Esophagus muscularis mucosa (tissue), 4 donors: ENCODE results near the gene PLCH1. TPM values are rescaled to one million over a fixed set of nuclear protein-coding genes. Genes with fewer than 3 reads are reported as not detected.

Experiments used
- DNase-seq: peaks from one replicate; pipeline ENCODE4 v3.0.0-alpha.2; 2017; ENCODE audit errors: extremely low spot score
- H3K27ac ChIP-seq, 4 donors: fragments of 200-600 bp; sonication (generic); replicated peaks in 1 of 4; 1 replicate in 3 of 4; 2 replicates in 1 of 4; pipeline ENCODE4 v1.5.1; 2016 to 2019; ENCODE audit warnings: mild to moderate bottlenecking in 1 of 4
- H3K27me3 ChIP-seq, 4 donors: fragments of 200-600 bp; sonication (generic); one replicate each; pipeline versions ENCODE4 v1.5.1 to v1.6.0; 2016 to 2019
- H3K36me3 ChIP-seq, 4 donors: fragments of 200-600 bp; sonication (generic); one replicate each; pipeline ENCODE4 v1.5.1; 2016 to 2019
- H3K4me1 ChIP-seq, 4 donors: fragments of 200-600 bp; sonication (generic); one replicate each; pipeline ENCODE4 v1.5.1; 2016 to 2019
- H3K4me3 ChIP-seq, 4 donors: fragments of 200-600 bp; sonication (generic); 1 replicate in 2 of 4; 2 replicates in 2 of 4; pipeline ENCODE4 v1.5.1; 2016 to 2019; ENCODE audit warnings: mild to moderate bottlenecking in 4 of 4, moderate library complexity in 1 of 4
- H3K9me3 ChIP-seq, 4 donors: fragments of 200-600 bp; sonication (generic); 1 replicate in 3 of 4; 2 replicates in 1 of 4; pipeline ENCODE4 v1.5.1; 2016 to 2019
- CTCF ChIP-seq, 3 experiments: fragments of 200-600 bp in 2 of 3; fragments of 450-650 bp in 1 of 3; sonication (generic) in 2 of 3; IDR thresholded peaks; one replicate each; pipeline ENCODE4 v1.5.1; 2017 to 2019; ENCODE audit warnings: antibody characterized with exemption in 3 of 3, mild to moderate bottlenecking in 2 of 3, moderate library complexity in 1 of 3
- EP300 ChIP-seq: sonication (generic); formaldehyde crosslinking; IDR thresholded peaks from one replicate; pipeline ENCODE4 v1.6.1; 2017; ENCODE audit warnings: antibody characterized with exemption
- POLR2A ChIP-seq: fragments of 450-650 bp; IDR thresholded peaks from one replicate; pipeline ENCODE4 v1.6.1; 2017; ENCODE audit warnings: antibody characterized with exemption, moderate library complexity, mild to moderate bottlenecking, low read depth
- POLR2AphosphoS5 ChIP-seq, 2 donors: sonication (generic); formaldehyde crosslinking; IDR thresholded peaks; one replicate each; pipeline ENCODE4 v1.6.1; 2017; ENCODE audit warnings: antibody characterized with exemption in 2 of 2
- WGBS: methylation state at CpG from one replicate; pipeline ENCODE4 v1.1.5; 2018; 5-methylcytosine and 5-hydroxymethylcytosine counted together
- intact Hi-C: fragments of 100-400 bp; cut with DNase I; formaldehyde crosslinking; loops from one replicate; pipeline ENCODE4 v1.15.1; 2023
- total RNA-seq, 4 donors: library from RNA; depleted of rRNA; stranded (reverse); fragments of >200 nt; gene quantifications; one replicate each; pipeline versions ENCODE4 v1.1.0 to v1.2.1, GENCODE V29; 2016

PLCH1 gene
- total RNA-seq, 4 donors from 2014 or later, result under 0.01 to 0.52 (median 0.36) TPM

GRCh38 chr3:155670335-155670734 is 74.5 kb downstream of the PLCH1 start:
- Histone ChIP-seq H3K9me3 (no peaks in the 10 kb centered on the region), H3K27me3 (no peaks in the 10 kb centered on the region), H3K4me3 (no peak overlapping the region), H3K4me1 (peaks cover 0 to 2% (median 2%) of the 10 kb centered on the region in 4 donors), H3K27ac (no peak overlapping the region), H3K36me3 (no peaks in the 10 kb centered on the region)
- intact Hi-C loops, result no loop called here
- 67% methylated on average over 2 of the region's 2 CpGs for WGBS
- DNase-seq, result no peak
- TF ChIP-seq POLR2A (no peak), POLR2AphosphoS5 (IDR thresholded peaks at IDR 0.05) (no peak), EP300 (no peak), CTCF (IDR thresholded peaks at IDR 0.05) (no peak)

GRCh38 chr3:155667988-155668387 is 76.9 kb downstream of the PLCH1 start:
- intact Hi-C loops, result no loop called here
- 56% methylated on average over 2 of the region's 2 CpGs for WGBS

GRCh38 chr3:155664925-155665695 is 79.8 kb downstream of the PLCH1 start:
- WGBS, result 50% methylated on average over 4 of the region's 4 CpGs

More at GRCh38 chr3:155667988-155668387, 76.9 kb downstream of the PLCH1 start:
- no peak overlapping the region for H3K27ac ChIP-seq
- H3K36me3 ChIP-seq, result no peaks in the 10 kb centered on the region
- H3K4me1 ChIP-seq, result peaks cover 0 to 18% (median 13%) of the 10 kb centered on the region in 4 donors
- DNase-seq, result no peak
- no peaks in the 10 kb centered on the region for H3K27me3 ChIP-seq
- no peak overlapping the region for H3K4me3 ChIP-seq
- TF ChIP-seq EP300, result no peak
- TF ChIP-seq POLR2A, result no peak
- no peak for TF ChIP-seq POLR2AphosphoS5 (IDR thresholded peaks at IDR 0.05)
- no peak for TF ChIP-seq CTCF (IDR thresholded peaks at IDR 0.05)
- no peaks in the 10 kb centered on the region for H3K9me3 ChIP-seq

GRCh38 chr3:155663467-155664212 is 81.2 kb downstream of the PLCH1 start:
- H3K27ac ChIP-seq, result no peak overlapping the region
- no peak for DNase-seq
- intact Hi-C loops, result no loop called here
- no peaks in the 10 kb centered on the region for H3K9me3 ChIP-seq
- TF ChIP-seq CTCF (IDR thresholded peaks at IDR 0.05) (no peak), EP300 (no peak), POLR2A (no peak), POLR2AphosphoS5 (IDR thresholded peaks at IDR 0.05) (no peak)
- whole genome bisulfite sequencing, result 70% methylated on average over 3 of the region's 3 CpGs
- H3K27me3 ChIP-seq, result no peaks in the 10 kb centered on the region
- no peak overlapping the region for H3K4me3 ChIP-seq
- H3K4me1 ChIP-seq, result peaks cover 0 to 18% (median 13%) of the 10 kb centered on the region in 4 donors
- no peaks in the 10 kb centered on the region for H3K36me3 ChIP-seq

More at GRCh38 chr3:155664925-155665695, 79.8 kb downstream of the PLCH1 start:
- H3K4me3 ChIP-seq, result no peak overlapping the region
- no peaks in the 10 kb centered on the region for H3K36me3 ChIP-seq
- intact Hi-C loops, result no loop called here
- H3K27me3 ChIP-seq, result no peaks in the 10 kb centered on the region
- DNase-seq, result no peak
- peak overlapping the region in 2 of 4 donors; percentile 2 to 39 for H3K27ac ChIP-seq
- TF ChIP-seq POLR2A (no peak), CTCF (IDR thresholded peaks at IDR 0.05) (no peak), POLR2AphosphoS5 (IDR thresholded peaks at IDR 0.05) (peak; percentile 21), EP300 (no peak)
- peaks cover 0 to 18% (median 13%) of the 10 kb centered on the region in 4 donors for H3K4me1 ChIP-seq
- no peaks in the 10 kb centered on the region for H3K9me3 ChIP-seq
